ENCODE data around the gene RCOR2.
"Not testable (repeated sequence)": the region's sequence is repeated elsewhere in the genome, so short reads cannot be mapped to it uniquely, and the experiment has no call there.

Gene RCOR2

GRCh38 chr11:63916837-63917691 lies at the start of gene RCOR2:
RCOR2 (minus strand) TSS chr11:63917164; CDS start chr11:63916456, 708 bp downstream.
- DNase-seq: peak; percentile 56

GRCh38 chr11:63966444-63966843 lies 49.5 kb upstream of the RCOR2 start:
- no peak for DNase-seq

- DNase-seq: not testable (repeated sequence)
Observed at GRCh38 chr11:63963895-63964294, 46.9 kb upstream of the RCOR2 start.

- no peak for DNase-seq
Observed at GRCh38 chr11:63961608-63962412, 44.8 kb upstream of the RCOR2 start.

GRCh38 chr11:63958008-63958407 lies 41.0 kb upstream of the RCOR2 start:
- no peak for DNase-seq

GRCh38 chr11:63952570-63952969 lies 35.6 kb upstream of the RCOR2 start:
- no peak for DNase-seq

- DNase-seq: peak; percentile 12
Observed at GRCh38 chr11:63951779-63952536, 35.0 kb upstream of the RCOR2 start.

- DNase-seq: peak; percentile 62
Observed at GRCh38 chr11:63945477-63946163, 28.7 kb upstream of the RCOR2 start.

GRCh38 chr11:63944987-63945386 lies 28.0 kb upstream of the RCOR2 start:
- no peak for DNase-seq

GRCh38 chr11:63942803-63943202 lies 25.8 kb upstream of the RCOR2 start:
- DNase-seq: no peak

GRCh38 chr11:63941901-63942300 lies 24.9 kb upstream of the RCOR2 start:
- DNase-seq: no peak

- DNase-seq: no peak
Observed at GRCh38 chr11:63940786-63941185, 23.8 kb upstream of the RCOR2 start.

- no peak for DNase-seq
Observed at GRCh38 chr11:63939397-63939891, 22.5 kb upstream of the RCOR2 start.

GRCh38 chr11:63938479-63939396 lies 21.8 kb upstream of the RCOR2 start, which contains the start of gene NAA40:
NAA40 (plus strand) TSS chr11:63939002; CDS start chr11:63939097, 95 bp downstream.
- peak; percentile 93 for DNase-seq

GRCh38 chr11:63937713-63938478 lies 20.9 kb upstream of the RCOR2 start:
- peak; percentile 20 for DNase-seq

GRCh38 chr11:63933459-63933858 lies 16.5 kb upstream of the RCOR2 start:
- DNase-seq: no peak

GRCh38 chr11:63931876-63932275 lies 14.9 kb upstream of the RCOR2 start:
- DNase-seq: no peak

GRCh38 chr11:63931045-63931444 lies 14.1 kb upstream of the RCOR2 start:
- no peak for DNase-seq

GRCh38 chr11:63929616-63930015 lies 12.7 kb upstream of the RCOR2 start:
- no peak for DNase-seq

- DNase-seq: no peak
Observed at GRCh38 chr11:63923319-63923718, 6.4 kb upstream of the RCOR2 start.
